ENCODE data around the gene NLGN4Y. TPM values are rescaled to one million over a fixed set of nuclear protein-coding genes. Genes with fewer than 3 reads are reported as not detected.

The NLGN4Y gene
- total and polyA plus RNA-seq, 2 of the 4 experiments (the other 2 are of a cell fraction), result not detected

DNA sequence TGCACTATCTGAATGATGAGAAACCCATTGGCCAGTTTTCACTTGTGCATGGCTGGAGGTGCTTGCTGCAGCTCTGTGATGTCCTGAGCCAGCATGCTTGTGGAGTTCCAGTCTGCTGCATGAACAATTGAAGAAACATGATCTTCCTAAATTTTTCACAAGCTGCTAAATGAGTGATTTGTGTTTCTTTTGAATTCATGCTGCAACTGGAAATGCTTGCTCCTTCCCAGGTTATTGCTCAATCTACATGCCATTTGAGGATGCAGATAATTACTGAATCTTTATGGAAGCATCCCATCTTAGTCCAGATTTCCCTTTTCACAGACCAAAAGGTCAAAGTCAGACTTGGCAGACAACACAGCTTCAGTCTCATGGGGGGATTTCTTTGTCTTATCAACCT is 170.2 kb downstream of the NLGN4Y start:
- no peak overlapping the region for H2AK5ac ChIP-seq (ENCODE audit: low read depth, low read length)

More for the DNA sequence above, 170.2 kb downstream of the NLGN4Y start:
- Histone ChIP-seq H3K4me3 (ENCODE audit: insufficient read depth, low read depth, low read length) (no peak overlapping the region), H4K5ac (ENCODE audit: low read depth, low read length) (no peak overlapping the region), H3K9me3 (ENCODE audit: control insufficient read depth, insufficient read depth, low read length) (no peaks in the 10 kb centered on the region), H2BK15ac (ENCODE audit: low read depth, low read length) (no peak overlapping the region), H3K18ac (ENCODE audit: low read depth, low read length) (no peak overlapping the region), H3K56ac (ENCODE audit: extremely low read depth, insufficient read depth, low read length) (no peak overlapping the region), H3K36me3 (ENCODE audit: control insufficient read depth, insufficient read depth, low read length) (no peaks in the 10 kb centered on the region), H3K9ac (ENCODE audit: low read depth, low read length) (no peak overlapping the region), H3K9me1 (ENCODE audit: insufficient read depth, low read length) (no peaks in the 10 kb centered on the region), H4K8ac (ENCODE audit: low read depth in 2 of 2, low read length in 2 of 2) (no peak overlapping the region), H2AFZ (replicated peaks; ENCODE audit: low read length, poor library complexity) (no peak overlapping the region), H3K4me2 (ENCODE audit: low read depth, low read length) (no peak overlapping the region), H3K27me3 (ENCODE audit: control insufficient read depth, insufficient read depth, low read length) (no peaks in the 10 kb centered on the region), H2BK120ac (ENCODE audit: low read depth, low read length) (no peak overlapping the region), H3K4me1 (ENCODE audit: control insufficient read depth, insufficient read depth, low read length) (no peaks in the 10 kb centered on the region), H4K91ac (ENCODE audit: insufficient read depth, low read depth, low read length) (no peak overlapping the region), H2AK9ac (replicated peaks; ENCODE audit: low read depth, low read length, poor library complexity) (no peak overlapping the region), H3K4ac (ENCODE audit: low read depth, low read length) (no peak overlapping the region), H3K27ac (ENCODE audit: insufficient read depth, low read length) (no peak overlapping the region), H3K79me1 (ENCODE audit: low read depth in 1 of 2, low read length in 2 of 2) (no peaks in the 10 kb centered on the region), H3K23ac (ENCODE audit: low read depth, low read length) (no peak overlapping the region), H2BK20ac (ENCODE audit: low read depth, low read length) (no peak overlapping the region), H3K14ac (replicated peaks; ENCODE audit: low read depth, low read length) (no peak overlapping the region), H2BK5ac (ENCODE audit: low read depth, low read length, poor library complexity, severe bottlenecking) (no peak overlapping the region), H4K20me1 (ENCODE audit: insufficient read depth, low read length) (no peaks in the 10 kb centered on the region)
- BruUV-seq (replicated peaks), result no TSS peak
- no peak for TF ChIP-seq NFE2L2 (IDR thresholded peaks at IDR 0.05; ENCODE audit: low read depth, low read length)
- no peak for TF ChIP-seq SMC3 (IDR thresholded peaks at IDR 0.05; ENCODE audit: low read depth, low read length)
- ATAC-seq (ENCODE audit: low read depth) (no peak), DNase-seq (no peak)
- dilution Hi-C loops (cut with HindIII; ENCODE audit: low sequenced_read_pairs, unreplicated experiment), result no loop called here
- in situ Hi-C loops (cut with MboI; ENCODE audit: low sequenced_read_pairs), result no loop called here
- POLR2A ChIA-PET (ENCODE audit: unreplicated experiment), result no interaction called here
- intact Hi-C loops (cut with micrococcal nuclease), result no loop called here
- CTCF ChIA-PET, result no interaction called here

All from IMR-90 (cell line).